GM19395 (cell line): ENCODE measurements around the gene MACIR.
A peak's percentile ranks its signal among the peaks of the same experiment; 100 is the strongest.

Experiments used
- ATAC-seq: cut with Tn5 transposase; IDR thresholded peaks from one replicate; pipeline ENCODE4 v1.9.1; 2021; ENCODE audit warnings: mild to moderate bottlenecking, moderate library complexity; ENCODE audit not compliant: unreplicated experiment

MACIR gene

GRCh38 chr5:103244398-103244797, 14.2 kb upstream of the MACIR start:
- ATAC-seq = no peak

GRCh38 chr5:103245761-103246160, 12.8 kb upstream of the MACIR start:
- no peak for ATAC-seq

- peak; percentile 58 for ATAC-seq
These were observed 11.4 kb upstream of the MACIR start for GRCh38 chr5:103247118-103247517.

GRCh38 chr5:103249068-103249467, 9.5 kb upstream of the MACIR start:
- no peak for ATAC-seq

GRCh38 chr5:103254921-103255320, 3.6 kb upstream of the MACIR start:
- no peak for ATAC-seq

GRCh38 chr5:103255691-103256090, 2.9 kb upstream of the MACIR start:
- no peak for ATAC-seq

GRCh38 chr5:103256178-103256577, 2.4 kb upstream of the MACIR start:
- ATAC-seq = no peak

- ATAC-seq = peak; percentile 49
These were observed 568 bp downstream of the MACIR start for GRCh38 chr5:103258957-103259704.

- no peak for ATAC-seq
These were observed 1.3 kb downstream of the MACIR start for GRCh38 chr5:103259705-103260355.

- ATAC-seq = peak; percentile 26
These were observed 2.4 kb downstream of the MACIR start for GRCh38 chr5:103260951-103261350.

GRCh38 chr5:103262422-103262871, 3.9 kb downstream of the MACIR start:
- no peak for ATAC-seq

- no peak for ATAC-seq
These were observed 4.5 kb downstream of the MACIR start for GRCh38 chr5:103263054-103263453.

GRCh38 chr5:103264508-103264907, 5.9 kb downstream of the MACIR start:
- ATAC-seq = no peak

GRCh38 chr5:103270581-103270980, 12.0 kb downstream of the MACIR start:
- no peak for ATAC-seq

- ATAC-seq = peak; percentile 56
These were observed 13.2 kb downstream of the MACIR start for GRCh38 chr5:103271570-103272289.

- ATAC-seq = no peak
These were observed 13.8 kb downstream of the MACIR start for GRCh38 chr5:103272377-103272776.

GRCh38 chr5:103273952-103274351, 15.4 kb downstream of the MACIR start:
- ATAC-seq = no peak

GRCh38 chr5:103275851-103276250, 17.3 kb downstream of the MACIR start:
- ATAC-seq = no peak

GRCh38 chr5:103280967-103281366, 22.4 kb downstream of the MACIR start:
- ATAC-seq = no peak

- no peak for ATAC-seq
These were observed 24.6 kb downstream of the MACIR start for GRCh38 chr5:103283120-103283519.

GRCh38 chr5:103283869-103284268, 25.3 kb downstream of the MACIR start:
- no peak for ATAC-seq

- ATAC-seq = no peak
These were observed 28.1 kb downstream of the MACIR start for GRCh38 chr5:103286622-103287021.
